HCT116 (cell line): ENCODE measurements around the gene LRRC46. TPM values are rescaled to one million over a fixed set of nuclear protein-coding genes. Genes with fewer than 3 reads are reported as not detected.

Experiments used
- ATAC-seq: fragments of 200-7000 bp; cut with Tn5 transposase; 2 replicates; pipeline ENCODE4 v1.9.1; 2020; ENCODE audit warnings: mild to moderate bottlenecking, moderate library complexity
- BruUV-seq: library from RNA; stranded (reverse); fragments of 400-500 nt; replicated peaks from 2 replicates; lab custom pipeline; 2021; lab: Mats Ljungman, UMichigan
- CTCF ChIA-PET: fragments of 300-600 bp; sonication (Branson Sonifier 250); formaldehyde crosslinking; loops from one replicate; lab custom pipeline; 2021; ENCODE audit warnings: antibody characterized with exemption; lab: Charles Lee
- POLR2A ChIA-PET: fragments of 300-600, 350-600 bp; sonication (Branson Sonifier 250); formaldehyde crosslinking; loops from one replicate; lab custom pipeline; 2021; ENCODE audit warnings: antibody characterized with exemption; lab: Charles Lee
- RAD21 ChIA-PET, 2 experiments: fragments of 300-600 bp; sonication (Branson Sonifier 250); formaldehyde crosslinking; loops; one replicate each; lab custom pipeline; 2023; ENCODE audit warnings: low total read pairs in 2 of 2; ENCODE audit not compliant: uncharacterized antibody in 2 of 2, unreplicated experiment in 2 of 2, low non-redundant PET in 1 of 2; lab: Charles Lee
- DNase-seq: peaks from one replicate; pipeline ENCODE4 v3.0.0-alpha.2; 2010; ENCODE audit warnings: low read depth, low spot score
- H2AFZ ChIP-seq: fragments of 200-600 bp; shearing (Covaris generic), sonication (generic); 2 replicates; pipeline ENCODE4 v1.6.1; 2017; ENCODE audit warnings: low read depth, mixed run types, mixed read lengths, antibody characterized with exemption, low read length; ENCODE audit not compliant: poor library complexity, severe bottlenecking
- H3K27ac ChIP-seq: 2 replicates; pipeline ENCODE4 v1.5.1; 2012; ENCODE audit warnings: low read depth, low read length
- H3K27me3 ChIP-seq: fragments of 200-600 bp; sonication (generic); 2 replicates; pipeline ENCODE4 v1.6.1; 2016; ENCODE audit warnings: mixed run types, low read length, mixed read lengths; ENCODE audit not compliant: insufficient read depth
- H3K36me3 ChIP-seq, 2 experiments: fragments of 200-500 bp in 1 of 2; fragments of 200-600 bp in 1 of 2; sonication (Bioruptor generic) in 1 of 2; sonication (generic) in 1 of 2; 2 replicates each; pipeline versions ENCODE4 v1.5.1 to v1.6.1; 2014 to 2016; ENCODE audit warnings: low read length in 2 of 2, inconsistent platforms in 1 of 2, mixed read lengths in 1 of 2, mixed run types in 1 of 2; ENCODE audit not compliant: insufficient read depth in 2 of 2, control insufficient read depth in 1 of 2
- H3K4me1 ChIP-seq, 2 experiments: fragments of 200-600 bp in 1 of 2; sonication (generic) in 1 of 2; 2 replicates each; pipeline versions ENCODE4 v1.5.1 to v1.6.1; 2012 to 2017; ENCODE audit warnings: low read length in 2 of 2, inconsistent platforms in 1 of 2, mild to moderate bottlenecking in 1 of 2, mixed read lengths in 1 of 2, mixed run types in 1 of 2, moderate library complexity in 1 of 2; ENCODE audit not compliant: insufficient read depth in 2 of 2, control insufficient read depth in 1 of 2
- H3K4me2 ChIP-seq: fragments of 200-600 bp; sonication (generic); 2 replicates; pipeline ENCODE4 v1.6.1; 2017; ENCODE audit warnings: mixed run types, low read length, mixed read lengths
- H3K4me3 ChIP-seq, 2 experiments: fragments of 200-600 bp in 1 of 2; sonication (generic) in 1 of 2; replicated peaks in 1 of 2; 2 replicates each; pipeline ENCODE4 v1.5.1; 2011 to 2016; ENCODE audit warnings: low read length in 2 of 2, control low read depth in 1 of 2, low read depth in 1 of 2, mild to moderate bottlenecking in 1 of 2, mixed read lengths in 1 of 2, mixed run types in 1 of 2
- H3K79me2 ChIP-seq: fragments of 200-600 bp; sonication (generic); 2 replicates; pipeline ENCODE4 v1.6.1; 2017; ENCODE audit warnings: mild to moderate bottlenecking, mixed run types, low read length, moderate library complexity, mixed read lengths; ENCODE audit not compliant: insufficient read depth
- H3K9ac ChIP-seq: fragments of 200-600 bp; sonication (generic); 2 replicates; pipeline ENCODE4 v1.6.1; 2016; ENCODE audit warnings: low read length, mixed read lengths
- H3K9me2 ChIP-seq: fragments of 200-600 bp; sonication (generic), shearing (Covaris generic); 2 replicates; pipeline ENCODE4 v1.6.1; 2017; ENCODE audit warnings: mixed run types, mild to moderate bottlenecking, moderate library complexity; ENCODE audit not compliant: insufficient read depth
- H3K9me3 ChIP-seq, 2 experiments: fragments of 200-500 bp in 1 of 2; fragments of 200-600 bp in 1 of 2; sonication (Bioruptor generic) in 1 of 2; sonication (generic) in 1 of 2; 2 replicates each; pipeline ENCODE4 v1.6.1; 2014 to 2017; ENCODE audit warnings: low read length in 2 of 2, mixed read lengths in 2 of 2, inconsistent platforms in 1 of 2, low read depth in 1 of 2, mild to moderate bottlenecking in 1 of 2, mixed run types in 1 of 2, moderate library complexity in 1 of 2; ENCODE audit not compliant: control insufficient read depth in 1 of 2, insufficient read depth in 1 of 2
- H4K20me1 ChIP-seq: fragments of 200-600 bp; sonication (generic), shearing (Covaris generic); 2 replicates; pipeline ENCODE4 v1.6.1; 2017; ENCODE audit warnings: mixed run types, mild to moderate bottlenecking, moderate library complexity; ENCODE audit not compliant: insufficient read depth
- CEBPB ChIP-seq: IDR thresholded peaks from 2 replicates; pipeline ENCODE4 v1.6.1; 2012; ENCODE audit warnings: low read depth
- CTCF ChIP-seq, 3 experiments: fragments of 200-600 bp in 1 of 3; sonication (generic) in 1 of 3; IDR thresholded peaks in 2 of 3; conservative IDR thresholded peaks in 1 of 3; 2 replicates each; pipeline ENCODE4 v1.5.1; 2012 to 2017; ENCODE audit warnings: low read depth in 2 of 3, low read length in 2 of 3, antibody characterized with exemption in 1 of 3, borderline replicate concordance in 1 of 3, control low read depth in 1 of 3, mild to moderate bottlenecking in 1 of 3, mixed read lengths in 1 of 3, mixed run types in 1 of 3, moderate library complexity in 1 of 3; ENCODE audit not compliant: insufficient read depth in 1 of 3
- FOSL1 ChIP-seq: IDR thresholded peaks from 2 replicates; pipeline ENCODE4 v1.6.1; 2012; ENCODE audit warnings: low read depth
- SIN3A ChIP-seq: IDR thresholded peaks from 2 replicates; pipeline ENCODE4 v1.6.1; 2012; ENCODE audit warnings: low read depth
- ZBTB33 ChIP-seq: IDR thresholded peaks from 2 replicates; pipeline ENCODE4 v1.6.1; 2011; ENCODE audit warnings: mild to moderate bottlenecking, low read length, moderate library complexity; ENCODE audit not compliant: insufficient replicate concordance; ENCODE audit errors: extremely low read depth
- intact Hi-C: fragments of 100-400 bp; cut with micrococcal nuclease; formaldehyde crosslinking; loops from 2 replicates; pipeline ENCODE4 v1.10.0; 2022
- total RNA-seq: library from RNA; stranded (reverse); gene quantifications from one replicate; pipeline ENCODE4 v1.2.1, GENCODE V29; 2021; ENCODE audit not compliant: unreplicated experiment

LRRC46 gene
- total RNA-seq, 1 experiment from 2014 or later = 0.76 TPM

- Histone ChIP-seq H3K4me3 (no peak overlapping the region), H2AFZ (no peak overlapping the region), H3K9me3 (no peaks in the 10 kb centered on the region), H3K27ac (no peak overlapping the region), H3K4me1 (peaks cover 32 to 58% of the 10 kb centered on the region in 2 experiments), H4K20me1 (no peaks in the 10 kb centered on the region), H3K4me2 (no peak overlapping the region), H3K36me3 (no peaks in the 10 kb centered on the region; a peak in 1 of 4 replicates), H3K9ac (no peak overlapping the region), H3K27me3 (no peaks in the 10 kb centered on the region), H3K9me2 (no peaks in the 10 kb centered on the region), H3K79me2 (peaks cover 17% of the 10 kb centered on the region; the same call in 1 of the 2 replicates)
- RAD21 ChIA-PET = interaction anchor here in 1 of 2 experiments (0.6 to 4.5 kb wide), 2 partner anchors 45 to 50 kb away, joined by 3 to 43 read pairs; no protein-coding TSS in a partner anchor
- POLR2A ChIA-PET = interaction anchor here (3.6 kb wide), 1 partner anchor 50 kb away, joined by 19 read pairs; the partner anchor contains the start of gene SP2
- CTCF ChIA-PET = interaction anchor here (0.8 to 12.6 kb wide), 6 partner anchors 14 to 172 kb away, joined by 3 to 393 read pairs (median 20); partner anchors contain the start of genes LRRC46, MRPL10 and SP2
- no peak for DNase-seq
- ATAC-seq = no peak
- intact Hi-C loops = loop anchor here (5.0 kb wide), 1 partner anchor 287 kb away; no protein-coding TSS in a partner anchor
- TF ChIP-seq CTCF (IDR thresholded peaks at IDR 0.05 in 2 of 3, conservative IDR thresholded peaks at IDR 0.05 in 1 of 3; ENCODE audit: borderline replicate concordance in 1 of 3, insufficient read depth in 1 of 3, low read depth in 2 of 3, low read length in 2 of 3) (peak in 2 of 3 experiments; percentile 36 to 60; a peak in 5 of 6 replicates), FOSL1 (no peak)
- no TSS peak for BruUV-seq
Measured at GRCh38 chr17:47844814-47845715, 13.6 kb downstream of the LRRC46 start.

GRCh38 chr17:47845716-47846075, 14.2 kb downstream of the LRRC46 start:
- POLR2A ChIA-PET = interaction anchor here (3.6 kb wide), 1 partner anchor 49 kb away, joined by 19 read pairs; the partner anchor contains the start of gene SP2
- Histone ChIP-seq H3K79me2 (peaks cover 22% of the 10 kb centered on the region; the same call in 1 of the 2 replicates), H3K9me3 (no peaks in the 10 kb centered on the region), H3K27ac (no peak overlapping the region), H3K9me2 (no peaks in the 10 kb centered on the region), H3K4me1 (peaks cover 30 to 56% of the 10 kb centered on the region in 2 experiments), H3K27me3 (no peaks in the 10 kb centered on the region), H3K4me2 (no peak overlapping the region), H4K20me1 (no peaks in the 10 kb centered on the region), H2AFZ (no peak overlapping the region), H3K36me3 (no peaks in the 10 kb centered on the region; a peak in 1 of 4 replicates), H3K4me3 (no peak overlapping the region), H3K9ac (no peak overlapping the region)
- ATAC-seq (no peak), DNase-seq (no peak)
- no TSS peak for BruUV-seq
- RAD21 ChIA-PET = interaction anchor here in 1 of 2 experiments (1.7 kb wide), 1 partner anchor 44 kb away, joined by 4 read pairs; no protein-coding TSS in a partner anchor
- intact Hi-C loops = no loop called here
- CTCF ChIA-PET = interaction anchor here (0.8 to 12.6 kb wide), 3 partner anchors 15 to 46 kb away, joined by 3 to 393 read pairs (median 5); partner anchors contain the start of genes LRRC46, MRPL10 and SP2
- TF ChIP-seq CEBPB = no peak
- TF ChIP-seq SIN3A = no peak
- no peak for TF ChIP-seq ZBTB33
